H9 (cell line): ENCODE measurements around the gene C1QL1. TPM values are rescaled to one million over a fixed set of nuclear protein-coding genes. Genes with fewer than 3 reads are reported as not detected.

Source experiments
- DNase-seq: peaks from one replicate; pipeline ENCODE4 v3.0.0-alpha.2; 2017
- H2AFZ ChIP-seq: one replicate; pipeline ENCODE4 v1.6.1; 2013; ENCODE audit warnings: mild to moderate bottlenecking, low read length, control low read depth, moderate library complexity
- H2AK5ac ChIP-seq: 2 replicates; pipeline ENCODE4 v1.6.1; 2013; ENCODE audit warnings: low read length, control low read depth, mixed read lengths; ENCODE audit not compliant: insufficient read length
- H2BK120ac ChIP-seq: one replicate; pipeline ENCODE4 v1.6.1; 2013; ENCODE audit warnings: low read depth, mild to moderate bottlenecking, low read length, control low read depth, inconsistent platforms; ENCODE audit not compliant: poor library complexity, severe bottlenecking
- H2BK12ac ChIP-seq: 2 replicates; pipeline ENCODE4 v1.6.1; 2013; ENCODE audit warnings: low read length, control low read depth, mixed read lengths, low read depth; ENCODE audit not compliant: insufficient read length
- H2BK15ac ChIP-seq: 2 replicates; pipeline ENCODE4 v1.6.1; 2013; ENCODE audit warnings: low read depth, low read length, control low read depth
- H2BK20ac ChIP-seq: one replicate; pipeline ENCODE4 v1.6.1; 2013; ENCODE audit warnings: low read depth, mild to moderate bottlenecking, low read length, control low read depth, inconsistent platforms; ENCODE audit not compliant: poor library complexity, severe bottlenecking
- H2BK5ac ChIP-seq: 2 replicates; pipeline ENCODE4 v1.6.1; 2013; ENCODE audit warnings: low read length, control low read depth, mixed read lengths; ENCODE audit not compliant: insufficient read length
- H3K14ac ChIP-seq: 2 replicates; pipeline ENCODE4 v1.6.1; 2013; ENCODE audit warnings: low read length, control low read depth; ENCODE audit not compliant: insufficient read depth
- H3K18ac ChIP-seq: 2 replicates; pipeline ENCODE4 v1.6.1; 2013; ENCODE audit warnings: low read depth, mild to moderate bottlenecking, mixed read lengths, low read length, control low read depth; ENCODE audit not compliant: insufficient read length
- H3K23ac ChIP-seq: 2 replicates; pipeline ENCODE4 v1.6.1; 2013; ENCODE audit warnings: low read length, control low read depth, mixed read lengths, low read depth; ENCODE audit not compliant: insufficient read length
- H3K23me2 ChIP-seq: 2 replicates; pipeline ENCODE4 v1.6.1; 2013; ENCODE audit warnings: low read depth, mild to moderate bottlenecking, mixed read lengths, low read length, control low read depth; ENCODE audit not compliant: insufficient read length, poor library complexity, severe bottlenecking
- H3K27ac ChIP-seq: 2 replicates; pipeline ENCODE4 v1.5.1; 2013; ENCODE audit warnings: low read length, control low read depth, mixed read lengths, low read depth; ENCODE audit not compliant: insufficient read length
- H3K27me3 ChIP-seq: 2 replicates; pipeline ENCODE4 v1.6.1; 2013; ENCODE audit warnings: low read length, control low read depth, inconsistent platforms; ENCODE audit not compliant: insufficient read depth
- H3K4ac ChIP-seq: 2 replicates; pipeline ENCODE4 v1.6.1; 2013; ENCODE audit warnings: low read depth, mild to moderate bottlenecking, control low read depth, inconsistent platforms, low read length, moderate library complexity
- H3K4me1 ChIP-seq: 2 replicates; pipeline ENCODE4 v1.6.1; 2013; ENCODE audit warnings: low read length, control low read depth, inconsistent platforms; ENCODE audit not compliant: insufficient read depth
- H3K4me2 ChIP-seq: 2 replicates; pipeline ENCODE4 v1.6.1; 2013; ENCODE audit warnings: low read length, control low read depth, mixed read lengths; ENCODE audit not compliant: insufficient read length, insufficient read depth
- H3K56ac ChIP-seq: 2 replicates; pipeline ENCODE4 v1.6.1; 2013; ENCODE audit warnings: low read depth, mild to moderate bottlenecking, mixed read lengths, low read length, control low read depth; ENCODE audit not compliant: insufficient read length
- H3K79me1 ChIP-seq: 2 replicates; pipeline ENCODE4 v1.6.1; 2013; ENCODE audit warnings: low read depth, mild to moderate bottlenecking, moderate library complexity, low read length, control low read depth, inconsistent platforms; ENCODE audit not compliant: insufficient read depth, poor library complexity, severe bottlenecking
- H3K79me2 ChIP-seq: 2 replicates; pipeline ENCODE4 v1.6.1; 2013; ENCODE audit warnings: low read length, control low read depth, inconsistent platforms; ENCODE audit not compliant: insufficient read depth
- H3K9ac ChIP-seq: 2 replicates; pipeline ENCODE4 v1.6.1; 2013; ENCODE audit warnings: low read length, control low read depth, mixed read lengths; ENCODE audit not compliant: insufficient read length; ENCODE audit errors: extremely low read depth
- H3K9me3 ChIP-seq: one replicate; pipeline ENCODE4 v1.6.1; 2013; ENCODE audit warnings: low read depth, low read length, inconsistent platforms; ENCODE audit not compliant: control insufficient read depth
- H3T11ph ChIP-seq: one replicate; pipeline ENCODE4 v1.6.1; 2013; ENCODE audit warnings: mild to moderate bottlenecking, low read length, control low read depth, inconsistent platforms
- H4K20me1 ChIP-seq: one replicate; pipeline ENCODE4 v1.6.1; 2013; ENCODE audit not compliant: control insufficient read depth, insufficient read length, insufficient read depth
- H4K5ac ChIP-seq: 2 replicates; pipeline ENCODE4 v1.6.1; 2013; ENCODE audit warnings: low read depth, mild to moderate bottlenecking, mixed read lengths, low read length, control low read depth; ENCODE audit not compliant: insufficient read length
- H4K8ac ChIP-seq: replicated peaks from 2 replicates; pipeline ENCODE4 v1.6.1; 2013; ENCODE audit warnings: low read length, control low read depth, mixed read lengths, low read depth; ENCODE audit not compliant: insufficient read length
- H4K91ac ChIP-seq: 2 replicates; pipeline ENCODE4 v1.6.1; 2013; ENCODE audit warnings: low read depth, mild to moderate bottlenecking, moderate library complexity, mixed read lengths, low read length, control low read depth; ENCODE audit not compliant: insufficient read length
- H3K27ac Mint-ChIP-seq, 3 experiments: 2 replicates in 2 of 3; 3 replicates in 1 of 3; pipeline ENCODE4 v1.8.0; 2020 to 2021; ENCODE audit warnings: mixed read lengths in 3 of 3, mild to moderate bottlenecking in 1 of 3, moderate library complexity in 1 of 3
- H3K27me3 Mint-ChIP-seq: 2 replicates; pipeline ENCODE4 v1.8.0; 2021; ENCODE audit warnings: low read depth, mild to moderate bottlenecking, moderate library complexity, mixed read lengths
- H3K36me3 Mint-ChIP-seq, 3 experiments: 2 replicates in 2 of 3; 3 replicates in 1 of 3; pipeline ENCODE4 v1.8.0; 2020 to 2021; ENCODE audit warnings: low read depth in 3 of 3, mixed read lengths in 3 of 3; ENCODE audit not compliant: insufficient read depth in 1 of 3
- H3K4me1 Mint-ChIP-seq, 2 experiments: 2 replicates each; pipeline ENCODE4 v1.8.0; 2020; ENCODE audit warnings: mixed read lengths in 2 of 2
- H3K4me3 Mint-ChIP-seq, 2 experiments: 2 replicates in 1 of 2; 3 replicates in 1 of 2; pipeline ENCODE4 v1.8.0; 2020 to 2021; ENCODE audit warnings: mild to moderate bottlenecking in 2 of 2, mixed read lengths in 2 of 2, moderate library complexity in 1 of 2
- H3K9me3 Mint-ChIP-seq, 2 experiments: 2 replicates in 1 of 2; 3 replicates in 1 of 2; pipeline ENCODE4 v1.8.0; 2020; ENCODE audit warnings: mild to moderate bottlenecking in 2 of 2, mixed read lengths in 2 of 2, moderate library complexity in 1 of 2
- CTCF ChIP-seq: fragments of 200-600 bp; sonication (generic); conservative IDR thresholded peaks from 3 replicates; pipeline ENCODE4 v1.8.0; 2021; ENCODE audit warnings: antibody characterized with exemption, mild to moderate bottlenecking
- WGBS: extraction: QIAGEN DNeasy Blood & Tissue Kit; methylation state at CpG from one replicate; pipeline ENCODE4 v1.1.7; 2013; ENCODE audit warnings: missing lambda C conversion rate, low lambda C conversion rate, mixed read lengths; ENCODE audit not compliant: insufficient read length; ENCODE audit errors: extremely low coverage; 5-methylcytosine and 5-hydroxymethylcytosine counted together
- total RNA-seq: library from RNA; stranded (reverse); gene quantifications from 2 replicates; pipeline ENCODE4 v1.2.1, GENCODE V29; 2021

The C1QL1 gene
- total RNA-seq, 1 experiment from 2014 or later: 6.0 TPM

- Histone ChIP-seq H2BK12ac (no peak overlapping the region), H3T11ph (no peak overlapping the region), H2AFZ (no peak overlapping the region), H3K9ac (no peak overlapping the region), H3K23ac (no peak overlapping the region), H4K5ac (no peak overlapping the region), H3K27ac (no peak overlapping the region), H4K91ac (no peak overlapping the region), H3K4me1 (no peaks in the 10 kb centered on the region), H3K9me3 (no peaks in the 10 kb centered on the region), H2AK5ac (no peak overlapping the region), H4K8ac (no peak overlapping the region), H3K4me2 (no peak overlapping the region), H4K20me1 (no peaks in the 10 kb centered on the region), H2BK20ac (no peak overlapping the region), H3K4ac (no peak overlapping the region), H3K27me3 (no peaks in the 10 kb centered on the region), H3K18ac (no peak overlapping the region), H3K79me1 (no peaks in the 10 kb centered on the region), H3K56ac (no peak overlapping the region), H3K23me2 (no peaks in the 10 kb centered on the region), H2BK120ac (no peak overlapping the region), H3K14ac (no peak overlapping the region), H2BK5ac (no peak overlapping the region), H3K79me2 (no peaks in the 10 kb centered on the region), H2BK15ac (no peak overlapping the region)
- Mint-ChIP-seq H3K9me3 (no peaks in the 10 kb centered on the region), H3K4me1 (peaks cover 1 to 11% of the 10 kb centered on the region in 2 experiments; a peak in 1 of 4 replicates), H3K27ac (no peak overlapping the region), H3K4me3 (no peak overlapping the region), H3K36me3 (peaks cover 41 to 73% (median 71%) of the 10 kb centered on the region in 3 experiments), H3K27me3 (peaks cover under 1% of the 10 kb centered on the region)
- no CpG with 5 or more reads among the region's 3 CpGs for WGBS
- TF ChIP-seq CTCF: no peak
- DNase-seq: no peak
These were observed 40.4 kb downstream of the C1QL1 start for GRCh38 chr17:44927696-44928095.
